Lower leg skin (tissue), 3 donors: ENCODE results near the gene FAM110A.

ENCODE experiments used
- POLR2A ChIP-seq, 2 donors: fragments of 450-650 bp; IDR thresholded peaks; one replicate each; pipeline ENCODE4 v1.6.1; 2016 to 2017; ENCODE audit warnings: antibody characterized with exemption in 2 of 2, mild to moderate bottlenecking in 1 of 2, moderate library complexity in 1 of 2
- TF ChIP-seq, protein P1 (sequence below), 3 donors: fragments of 450-650 bp; IDR thresholded peaks; one replicate each; pipeline ENCODE4 v1.5.1; 2016; ENCODE audit warnings: antibody characterized with exemption in 3 of 3, mild to moderate bottlenecking in 3 of 3, moderate library complexity in 2 of 3

DNA sequence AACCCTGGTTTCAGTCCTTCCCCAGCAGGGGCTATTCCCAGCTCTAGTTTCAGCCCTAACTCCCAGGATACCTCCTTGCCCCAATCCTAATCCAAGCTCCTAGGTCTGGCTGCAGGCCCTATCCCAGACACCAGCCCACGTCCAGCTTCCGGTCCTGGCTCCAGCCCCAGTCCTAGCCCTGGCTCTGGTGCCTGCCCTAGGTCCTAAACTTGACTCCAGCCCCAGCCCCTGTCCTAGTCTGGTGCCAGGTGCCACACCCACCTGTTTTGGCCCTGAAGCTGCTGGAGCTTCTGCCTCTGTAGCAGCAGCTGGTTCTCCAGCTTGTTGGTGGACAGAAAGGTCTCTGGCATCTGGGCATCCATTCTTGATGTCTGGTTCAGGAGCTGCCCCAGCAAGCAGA lies 54.5 kb downstream of the FAM110A start:
- TF ChIP-seq, protein P1, sequence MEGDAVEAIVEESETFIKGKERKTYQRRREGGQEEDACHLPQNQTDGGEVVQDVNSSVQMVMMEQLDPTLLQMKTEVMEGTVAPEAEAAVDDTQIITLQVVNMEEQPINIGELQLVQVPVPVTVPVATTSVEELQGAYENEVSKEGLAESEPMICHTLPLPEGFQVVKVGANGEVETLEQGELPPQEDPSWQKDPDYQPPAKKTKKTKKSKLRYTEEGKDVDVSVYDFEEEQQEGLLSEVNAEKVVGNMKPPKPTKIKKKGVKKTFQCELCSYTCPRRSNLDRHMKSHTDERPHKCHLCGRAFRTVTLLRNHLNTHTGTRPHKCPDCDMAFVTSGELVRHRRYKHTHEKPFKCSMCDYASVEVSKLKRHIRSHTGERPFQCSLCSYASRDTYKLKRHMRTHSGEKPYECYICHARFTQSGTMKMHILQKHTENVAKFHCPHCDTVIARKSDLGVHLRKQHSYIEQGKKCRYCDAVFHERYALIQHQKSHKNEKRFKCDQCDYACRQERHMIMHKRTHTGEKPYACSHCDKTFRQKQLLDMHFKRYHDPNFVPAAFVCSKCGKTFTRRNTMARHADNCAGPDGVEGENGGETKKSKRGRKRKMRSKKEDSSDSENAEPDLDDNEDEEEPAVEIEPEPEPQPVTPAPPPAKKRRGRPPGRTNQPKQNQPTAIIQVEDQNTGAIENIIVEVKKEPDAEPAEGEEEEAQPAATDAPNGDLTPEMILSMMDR (IDR thresholded peaks at IDR 0.05) = no peak
- no peak for TF ChIP-seq POLR2A (IDR thresholded peaks at IDR 0.05)
